Measurements from ENCODE around the gene SLC9A9. TPM values are rescaled to one million over a fixed set of nuclear protein-coding genes. Genes with fewer than 3 reads are reported as not detected.

The SLC9A9 gene
- total and polyA plus RNA-seq, 9 of the 15 experiments (the other 6 are each of a cell fraction or from before 2014, with no cell fraction given) = 0.03 to 0.13 TPM; not detected in 7

DNA sequence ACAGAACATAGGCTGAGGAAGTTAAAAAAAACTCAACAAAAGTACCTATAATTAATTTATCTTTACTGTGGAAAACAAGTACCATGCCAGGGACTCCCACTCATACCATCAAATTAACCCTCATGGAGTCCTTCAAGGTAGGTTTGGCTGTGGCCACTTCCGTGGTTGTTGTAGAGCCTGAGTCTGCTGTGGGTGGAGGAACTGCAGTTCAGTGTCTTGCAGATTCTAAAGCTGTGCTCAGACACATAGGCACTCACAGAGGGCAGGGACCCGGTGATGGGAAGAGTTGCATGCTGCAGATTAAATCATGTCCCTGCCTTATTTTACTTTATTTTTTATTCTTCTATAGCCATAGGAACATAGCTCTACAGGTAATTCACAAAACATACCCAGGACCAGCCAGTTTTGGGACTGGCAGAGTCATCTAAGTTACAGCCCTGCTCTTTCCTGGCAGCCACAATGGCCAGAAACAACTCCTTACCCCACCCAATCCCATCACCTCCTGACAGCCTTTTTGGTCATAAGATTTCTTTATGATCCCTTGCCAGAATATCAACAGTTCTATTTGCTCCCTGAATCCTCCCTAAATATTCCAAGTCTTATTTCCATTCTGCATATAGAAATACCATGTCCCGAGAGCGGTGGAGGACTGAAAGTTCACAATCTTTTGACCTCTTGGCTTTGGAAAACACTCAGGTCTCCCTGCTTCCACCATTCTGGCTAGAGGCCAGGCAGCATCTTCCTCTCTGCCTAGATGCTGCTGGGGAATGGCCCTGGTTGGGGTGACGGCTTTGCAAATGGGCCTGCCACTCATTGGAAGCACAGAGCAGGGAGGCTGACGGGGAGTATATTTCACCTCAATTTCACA is 535.0 kb downstream of the SLC9A9 start:
- FAIRE-seq (no peak), ATAC-seq (no peak), DNase-seq (ENCODE audit: extremely low read depth in 1 of 4, low spot score in 3 of 4) (no peak)
- H3K4me1 ChIP-seq (replicated peaks in 1 of 2; ENCODE audit: control insufficient read depth in 2 of 2, insufficient read depth in 2 of 2, low read length in 2 of 2) = peaks cover 4 to 8% of the 10 kb centered on the region in 2 experiments; a peak in 3 of 5 replicates
- H3K9me1 ChIP-seq (ENCODE audit: control insufficient read depth, insufficient read depth, low read length) = no peaks in the 10 kb centered on the region
- H3K36me3 ChIP-seq (ENCODE audit: control insufficient read depth, insufficient read depth, low read length) = no peaks in the 10 kb centered on the region
- POLR2A ChIA-PET = no interaction called here
- H3K27me3 ChIP-seq (ENCODE audit: control insufficient read depth in 2 of 2, insufficient read depth in 2 of 2, low read length in 2 of 2) = no peaks in the 10 kb centered on the region
- no peaks in the 10 kb centered on the region for H3K79me2 ChIP-seq (ENCODE audit: control insufficient read depth, insufficient read depth, low read length)
- intact Hi-C loops (cut with micrococcal nuclease) = no loop called here
- no TSS peak for BruUV-seq (replicated peaks)
- H3K9ac ChIP-seq (ENCODE audit: insufficient read depth in 1 of 2, low read depth in 2 of 2, low read length in 2 of 2) = no peak overlapping the region
- H2AFZ ChIP-seq (ENCODE audit: low read depth, low read length) = 0 out of 2 replicates have a peak overlapping the region, but pooled peaks have one; percentile 11
- WGBS (ENCODE audit: insufficient coverage, low coverage, missing lambda C conversion rate) = 68% methylated on average over 6 of the region's 6 CpGs
- H4K20me1 ChIP-seq (replicated peaks; ENCODE audit: control insufficient read depth, insufficient read depth, low read length) = no peaks in the 10 kb centered on the region
- no peak overlapping the region for H3K4me3 ChIP-seq
- CTCF ChIA-PET (ENCODE audit: low intra/inter-chr PET ratio) = no interaction called here
- TF ChIP-seq ZNF57 (CRISPR knock-in tag; IDR thresholded peaks at IDR 0.05) = no peak
- TF ChIP-seq SMARCA5 (IDR thresholded peaks at IDR 0.05) = no peak
- TF ChIP-seq NFIC (IDR thresholded peaks at IDR 0.05) = 0 out of 2 replicates have a peak, but pooled peaks have one; percentile 14
- TF ChIP-seq PHB (CRISPR knock-in tag; IDR thresholded peaks at IDR 0.05) = no peak
- in situ Hi-C loops (cut with MboI) = no loop called here
- H3K27ac ChIP-seq (ENCODE audit: extremely low read depth, low read depth, low read length) = no peak overlapping the region
- no peak overlapping the region for H3K4me2 ChIP-seq (ENCODE audit: insufficient read depth, low read length)
- no peaks in the 10 kb centered on the region for H3K9me3 ChIP-seq (replicated peaks; ENCODE audit: control insufficient read depth, insufficient read depth, low read depth, low read length)

- peak overlapping the region; percentile 64 for H2AFZ ChIP-seq (ENCODE audit: low read depth, low read length)
- H3K9me3 ChIP-seq (replicated peaks; ENCODE audit: control insufficient read depth, insufficient read depth, low read depth, low read length) = no peaks in the 10 kb centered on the region
- CTCF ChIA-PET (ENCODE audit: low intra/inter-chr PET ratio) = no interaction called here
- no peaks in the 10 kb centered on the region for H3K79me2 ChIP-seq (ENCODE audit: control insufficient read depth, insufficient read depth, low read length)
- in situ Hi-C loops (cut with MboI) (no loop called here), intact Hi-C loops (cut with micrococcal nuclease) (no loop called here)
- H3K4me2 ChIP-seq (ENCODE audit: insufficient read depth, low read length) = no peak overlapping the region
- BruUV-seq (replicated peaks) = no TSS peak
- WGBS (ENCODE audit: insufficient coverage, low coverage, missing lambda C conversion rate) = 10% methylated on average over 1 of the region's 1 CpG
- FAIRE-seq = no peak
- H3K36me3 ChIP-seq (ENCODE audit: control insufficient read depth, insufficient read depth, low read length) = no peaks in the 10 kb centered on the region
- POLR2A ChIA-PET = no interaction called here
- no peak overlapping the region for H3K9ac ChIP-seq (ENCODE audit: insufficient read depth in 1 of 2, low read depth in 2 of 2, low read length in 2 of 2)
- no peaks in the 10 kb centered on the region for H4K20me1 ChIP-seq (replicated peaks; ENCODE audit: control insufficient read depth, insufficient read depth, low read length)
- no peak for ATAC-seq
- H3K4me1 ChIP-seq (replicated peaks in 1 of 2; ENCODE audit: control insufficient read depth in 2 of 2, insufficient read depth in 2 of 2, low read length in 2 of 2) = peaks cover 10 to 29% of the 10 kb centered on the region in 2 experiments; a peak in 4 of 5 replicates
- no peaks in the 10 kb centered on the region for H3K27me3 ChIP-seq (ENCODE audit: control insufficient read depth in 2 of 2, insufficient read depth in 2 of 2, low read length in 2 of 2)
- H3K4me3 ChIP-seq = no peak overlapping the region
- no peaks in the 10 kb centered on the region for H3K9me1 ChIP-seq (ENCODE audit: control insufficient read depth, insufficient read depth, low read length)
- H3K27ac ChIP-seq (ENCODE audit: extremely low read depth, low read depth, low read length) = no peak overlapping the region
- DNase-seq (ENCODE audit: extremely low read depth in 1 of 4, low spot score in 3 of 4) = no peak
- TF ChIP-seq CHD4 (IDR thresholded peaks at IDR 0.05; ENCODE audit: insufficient read depth, insufficient replicate concordance, low read depth, low read length, poor library complexity, severe bottlenecking) = no peak
- no peak for TF ChIP-seq SMAD3 (CRISPR knock-in tag; conservative IDR thresholded peaks at IDR 0.05)
- no peak for TF ChIP-seq ZKSCAN3 (CRISPR knock-in tag; IDR thresholded peaks at IDR 0.05)
- no peak for TF ChIP-seq NR2F6 (CRISPR knock-in tag; IDR thresholded peaks at IDR 0.05)
- no peak for TF ChIP-seq JUN (IDR thresholded peaks at IDR 0.05; ENCODE audit: borderline replicate concordance, low read depth, low read length)
- TF ChIP-seq JUN (CRISPR knock-in tag; IDR thresholded peaks at IDR 0.05; ENCODE audit: borderline replicate concordance) = no peak
- no peak for TF ChIP-seq ZNF146 (CRISPR knock-in tag; IDR thresholded peaks at IDR 0.05; ENCODE audit: unreplicated experiment)
- TF ChIP-seq KDM4B (IDR thresholded peaks at IDR 0.05; ENCODE audit: borderline replicate concordance in 2 of 2, low read depth in 1 of 2) = no peak
- TF ChIP-seq, protein P1, sequence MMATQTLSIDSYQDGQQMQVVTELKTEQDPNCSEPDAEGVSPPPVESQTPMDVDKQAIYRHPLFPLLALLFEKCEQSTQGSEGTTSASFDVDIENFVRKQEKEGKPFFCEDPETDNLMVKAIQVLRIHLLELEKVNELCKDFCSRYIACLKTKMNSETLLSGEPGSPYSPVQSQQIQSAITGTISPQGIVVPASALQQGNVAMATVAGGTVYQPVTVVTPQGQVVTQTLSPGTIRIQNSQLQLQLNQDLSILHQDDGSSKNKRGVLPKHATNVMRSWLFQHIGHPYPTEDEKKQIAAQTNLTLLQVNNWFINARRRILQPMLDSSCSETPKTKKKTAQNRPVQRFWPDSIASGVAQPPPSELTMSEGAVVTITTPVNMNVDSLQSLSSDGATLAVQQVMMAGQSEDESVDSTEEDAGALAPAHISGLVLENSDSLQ (IDR thresholded peaks at IDR 0.05) = no peak
- TF ChIP-seq SRSF9 (IDR thresholded peaks at IDR 0.05; ENCODE audit: borderline replicate concordance, low read depth, low read length) = no peak
- TF ChIP-seq DACH1 (IDR thresholded peaks at IDR 0.05; ENCODE audit: partially characterized antibody) = no peak
- no peak for TF ChIP-seq KAT7 (CRISPR knock-in tag; IDR thresholded peaks at IDR 0.05; ENCODE audit: borderline replicate concordance)
- TF ChIP-seq CBFA2T3 (IDR thresholded peaks at IDR 0.05) = peak; percentile 23; the same call in 1 of the 2 replicates
These were observed 537.2 kb downstream of the SLC9A9 start for GRCh38 chr3:143311096-143311495.
